K562 (cell line): ENCODE results near the gene AFDN. TPM values are rescaled to one million over a fixed set of nuclear protein-coding genes. Genes with fewer than 3 reads are reported as not detected.

Experiments used
- ATAC-seq: fragments of 200-7000 bp; cut with Tn5 transposase; 3 replicates; pipeline ENCODE4 v1.9.1; 2020; ENCODE audit warnings: moderate library complexity
- BruUV-seq: library from RNA; stranded (reverse); fragments of 400-500 nt; replicated peaks from 2 replicates; lab custom pipeline; 2021; lab: Mats Ljungman, UMichigan
- CTCF ChIA-PET: fragments of 300-600 bp; formaldehyde crosslinking; extraction: SDS; loops from one replicate; lab custom pipeline; 2021; ENCODE audit warnings: low intra/inter-chr PET ratio; lab: Yijun Ruan, JAX
- POLR2A ChIA-PET: fragments of 300-600, 350-650 bp; sonication (Branson Sonifier 250); formaldehyde crosslinking; extraction: SDS; loops from one replicate; lab custom pipeline; 2021; ENCODE audit warnings: antibody characterized with exemption, inconsistent platforms; lab: Yijun Ruan, JAX
- DNase-seq, 4 experiments: peaks; one replicate each; pipeline versions ENCODE4 v3.0.0 to v3.0.0-alpha.2; 2011 to 2018; ENCODE audit warnings: low spot score in 3 of 4, mixed read lengths in 3 of 4; ENCODE audit errors: extremely low read depth in 1 of 4
- FAIRE-seq: peaks from 2 replicates; lab custom pipeline; 2011; peaks lifted over from hg19 to GRCh38; lab: Jason Lieb, UNC
- H2AFZ ChIP-seq: 2 replicates; pipeline ENCODE4 v1.6.0; 2011; ENCODE audit warnings: low read depth, low read length, control low read depth, inconsistent platforms
- H3K27ac ChIP-seq: fragments of 200-600 bp; 3 replicates; pipeline ENCODE4 v1.8.0; 2011; ENCODE audit warnings: low read depth, mild to moderate bottlenecking, control low read depth, inconsistent platforms, low read length, moderate library complexity, mixed read lengths; ENCODE audit errors: extremely low read depth
- H3K27me3 ChIP-seq, 2 experiments: fragments of 300-600 bp in 1 of 2; 2 replicates in 1 of 2; 3 replicates in 1 of 2; pipeline versions ENCODE4 v1.6.0 to v1.8.0; 2011; ENCODE audit warnings: inconsistent platforms in 2 of 2, low read length in 2 of 2, mild to moderate bottlenecking in 1 of 2, mixed read lengths in 1 of 2, moderate library complexity in 1 of 2; ENCODE audit not compliant: control insufficient read depth in 2 of 2, insufficient read depth in 2 of 2
- H3K36me3 ChIP-seq: fragments of 300-600 bp; 3 replicates; pipeline ENCODE4 v1.8.0; 2011; ENCODE audit warnings: mild to moderate bottlenecking, low read length, inconsistent platforms; ENCODE audit not compliant: control insufficient read depth, insufficient read depth
- H3K4me1 ChIP-seq, 2 experiments: fragments of 200-600 bp in 1 of 2; replicated peaks in 1 of 2; 2 replicates in 1 of 2; 3 replicates in 1 of 2; pipeline versions ENCODE4 v1.5.1 to v1.8.0; 2011; ENCODE audit warnings: inconsistent platforms in 2 of 2, low read length in 2 of 2, mild to moderate bottlenecking in 1 of 2, mixed read lengths in 1 of 2, moderate library complexity in 1 of 2; ENCODE audit not compliant: control insufficient read depth in 2 of 2, insufficient read depth in 2 of 2
- H3K4me2 ChIP-seq: 2 replicates; pipeline ENCODE4 v1.6.1; 2011; ENCODE audit warnings: low read length, control low read depth, inconsistent platforms, mixed read lengths; ENCODE audit not compliant: insufficient read depth
- H3K4me3 ChIP-seq: fragments of 200-600 bp; sonication (generic), shearing (Covaris generic); 2 replicates; pipeline ENCODE4 v1.5.1; 2016; ENCODE audit warnings: control low read depth, inconsistent platforms
- H3K79me2 ChIP-seq: fragments of 200-600 bp; 3 replicates; pipeline ENCODE4 v1.8.0; 2011; ENCODE audit warnings: low read length, inconsistent platforms; ENCODE audit not compliant: control insufficient read depth, insufficient read depth
- H3K9ac ChIP-seq, 2 experiments: 2 replicates each; pipeline versions ENCODE4 v1.6.0 to v1.6.1; 2011; ENCODE audit warnings: low read depth in 2 of 2, low read length in 2 of 2, control low read depth in 1 of 2, inconsistent platforms in 1 of 2, mild to moderate bottlenecking in 1 of 2, mixed read lengths in 1 of 2; ENCODE audit not compliant: insufficient read depth in 1 of 2
- H3K9me1 ChIP-seq: one replicate; pipeline ENCODE4 v1.6.0; 2011; ENCODE audit warnings: inconsistent platforms, mild to moderate bottlenecking, low read length, moderate library complexity; ENCODE audit not compliant: control insufficient read depth, insufficient read depth
- H3K9me3 ChIP-seq: replicated peaks from 2 replicates; pipeline ENCODE4 v1.5.1; 2011; ENCODE audit warnings: low read depth, low read length, inconsistent platforms; ENCODE audit not compliant: control insufficient read depth, insufficient read depth
- H4K20me1 ChIP-seq: replicated peaks from 2 replicates; pipeline ENCODE4 v1.6.1; 2011; ENCODE audit warnings: low read length, inconsistent platforms, mixed read lengths; ENCODE audit not compliant: control insufficient read depth, insufficient read depth
- CBX8 ChIP-seq: fragments of 200-600 bp; sonication (generic); IDR thresholded peaks from 2 replicates; pipeline ENCODE4 v1.6.1; 2012; ENCODE audit warnings: borderline replicate concordance, mixed run types, low read depth, mild to moderate bottlenecking, moderate library complexity, mixed read lengths, low read length, control low read depth, inconsistent platforms; ENCODE audit not compliant: poor library complexity, severe bottlenecking; ENCODE audit errors: extremely low read depth
- EP400 ChIP-seq: fragments of 450-650 bp; IDR thresholded peaks from 2 replicates; pipeline ENCODE4 v1.6.1; 2017; ENCODE audit warnings: antibody characterized with exemption, mild to moderate bottlenecking, moderate library complexity
- FOXA1 ChIP-seq: fragments of 450-650 bp; IDR thresholded peaks from 2 replicates; pipeline ENCODE4 v1.6.1; 2016; ENCODE audit warnings: mild to moderate bottlenecking, borderline replicate concordance
- HDAC3 ChIP-seq: fragments of 450-650 bp; IDR thresholded peaks from 2 replicates; pipeline ENCODE4 v1.6.1; 2018; ENCODE audit warnings: borderline replicate concordance, mild to moderate bottlenecking, moderate library complexity; ENCODE audit not compliant: partially characterized antibody
- HNRNPLL ChIP-seq: fragments of 200-400 bp; formaldehyde crosslinking; IDR thresholded peaks from 2 replicates; pipeline ENCODE4 v1.6.1; 2017; ENCODE audit warnings: low read length, low read depth, mild to moderate bottlenecking; ENCODE audit not compliant: poor library complexity, severe bottlenecking
- HSF4 ChIP-seq: fragments of 250-450 bp; sonication (Bioruptor Pico); IDR thresholded peaks from 2 replicates; pipeline ENCODE4 v2.1.2; 2022; ENCODE audit warnings: mild to moderate bottlenecking, moderate library complexity, borderline replicate concordance
- MIER1 ChIP-seq: fragments of 450-650 bp; IDR thresholded peaks from 2 replicates; pipeline ENCODE4 v1.6.1; 2016; ENCODE audit warnings: antibody characterized with exemption, mild to moderate bottlenecking, low read depth
- RB1 ChIP-seq: fragments of 450-650 bp; IDR thresholded peaks from 2 replicates; pipeline ENCODE4 v1.6.1; 2017; ENCODE audit warnings: low read depth, mild to moderate bottlenecking
- RBM15 ChIP-seq: fragments of 200-400 bp; formaldehyde crosslinking; IDR thresholded peaks from 2 replicates; pipeline ENCODE4 v1.6.1; 2018; ENCODE audit warnings: mild to moderate bottlenecking, low read length, moderate library complexity; ENCODE audit not compliant: insufficient read depth
- SPI1 ChIP-seq: IDR thresholded peaks from 2 replicates; pipeline ENCODE4 v1.6.1; 2011; ENCODE audit warnings: low read depth, low read length, control low read depth, borderline replicate concordance
- SRF ChIP-seq, 2 experiments: fragments of 250-450, 450-650 bp in 1 of 2; sonication (Bioruptor Pico) in 1 of 2; sonication (generic) in 1 of 2; formaldehyde crosslinking; IDR thresholded peaks; 2 replicates each; pipeline versions ENCODE4 v1.5.0 to v1.5.1; 2020 to 2022; ENCODE audit warnings: mild to moderate bottlenecking in 1 of 2, missing genetic modification reagents in 1 of 2
- STAG1 ChIP-seq: sonication (generic); formaldehyde crosslinking; IDR thresholded peaks from 2 replicates; pipeline ENCODE4 v1.5.0; 2020; ENCODE audit warnings: missing genetic modification reagents, borderline replicate concordance
- TSC22D4 ChIP-seq: fragments of 450-650 bp; IDR thresholded peaks from 2 replicates; pipeline ENCODE4 v1.6.1; 2016; ENCODE audit warnings: missing genetic modification characterization, missing biosample characterization, control low read depth
- YBX1 ChIP-seq: fragments of 450-650 bp; IDR thresholded peaks from 2 replicates; pipeline ENCODE4 v1.7.1; 2016; ENCODE audit warnings: mild to moderate bottlenecking
- ZC3H8 ChIP-seq: fragments of 450-650 bp; IDR thresholded peaks from 2 replicates; pipeline ENCODE4 v1.6.1; 2017
- WGBS: fragments of 100-300 bp; shearing (Covaris generic); methylation state at CpG from one replicate; pipeline ENCODE4 v1.1.6; 2016; ENCODE audit warnings: low coverage, mixed read lengths; ENCODE audit not compliant: insufficient coverage; ENCODE audit errors: missing lambda C conversion rate; 5-methylcytosine and 5-hydroxymethylcytosine counted together
- in situ Hi-C: fragments of 300-500 bp; cut with MboI; formaldehyde crosslinking; loops from 4 replicates; pipeline ENCODE4 v1.15.0; 2018; ENCODE audit warnings: inconsistent platforms, mixed read lengths
- intact Hi-C: fragments of 100-400 bp; cut with micrococcal nuclease; formaldehyde crosslinking; loops from 2 replicates; pipeline ENCODE4 v1.14.2; 2022
- polyA plus RNA-seq, 8 experiments: library from polyadenylated mRNA; depleted of rRNA in 4 of 8; stranded (reverse) in 5 of 8; unstranded in 3 of 8; fragments of >200 nt; fragmentation: Nextera tagmentation in 2 of 8; fragmentation: Illumina TruSeq in 1 of 8; extraction: Ambion mirVana in 2 of 8; extraction: Trizol in 1 of 8; gene quantifications; 2 replicates each; pipeline versions ENCODE4 v1.2.1 to v1.2.3, GENCODE V29; 2011 to 2014; ENCODE audit warnings: inconsistent platforms in 1 of 8, missing spikeins in 1 of 8
- total RNA-seq, 7 experiments: library from RNA; depleted of rRNA in 6 of 7; stranded (reverse); fragments of >200 nt in 6 of 7; fragmentation: Illumina TruSeq in 2 of 7; extraction: Trizol in 2 of 7; gene quantifications; 2 replicates each; pipeline versions ENCODE4 v1.2.1 to v1.2.3, GENCODE V29; 2011 to 2021; ENCODE audit warnings: low replicate concordance in 1 of 7
- TF ChIP-seq, protein P1 (sequence below): fragments of 250-450 bp; sonication (Bioruptor Pico); IDR thresholded peaks from 2 replicates; pipeline ENCODE4 v1.4.0; 2020; ENCODE audit warnings: borderline replicate concordance
- TF ChIP-seq, protein P2 (sequence below): fragments of 450-650 bp; formaldehyde crosslinking; IDR thresholded peaks from 2 replicates; pipeline ENCODE4 v1.4.0; 2022; ENCODE audit warnings: mild to moderate bottlenecking, moderate library complexity
- TF ChIP-seq, protein P3 (sequence below): sonication (generic); formaldehyde crosslinking; IDR thresholded peaks from 2 replicates; pipeline ENCODE4 v1.9.0; 2022; ENCODE audit warnings: mild to moderate bottlenecking, missing genetic modification reagents

AFDN gene
- total and polyA plus RNA-seq, 9 of the 15 experiments (the other 6 are each of a cell fraction or from before 2014, with no cell fraction given), result 7.2 to 129 (median 105) TPM

DNA sequence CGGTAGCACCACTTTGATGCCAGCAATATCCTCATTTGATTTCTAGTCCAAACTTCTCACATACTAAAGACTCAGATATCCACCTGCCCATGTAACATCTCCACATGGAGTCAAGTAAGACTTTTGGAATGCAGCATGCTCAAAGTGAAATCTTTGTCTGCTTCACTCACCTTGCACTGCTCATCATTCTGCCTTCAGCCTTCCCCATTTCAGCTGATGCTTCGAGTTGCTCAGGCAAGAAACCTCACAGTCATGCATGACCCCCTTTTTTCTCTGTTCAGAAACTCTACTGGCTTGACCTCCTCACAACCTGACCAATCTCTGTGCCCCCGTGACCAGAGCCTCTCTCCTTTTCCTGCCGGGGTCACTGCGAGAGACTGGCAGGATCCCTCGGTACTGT is 129.8 kb downstream of the AFDN start (continued):
- TF ChIP-seq, protein P1, sequence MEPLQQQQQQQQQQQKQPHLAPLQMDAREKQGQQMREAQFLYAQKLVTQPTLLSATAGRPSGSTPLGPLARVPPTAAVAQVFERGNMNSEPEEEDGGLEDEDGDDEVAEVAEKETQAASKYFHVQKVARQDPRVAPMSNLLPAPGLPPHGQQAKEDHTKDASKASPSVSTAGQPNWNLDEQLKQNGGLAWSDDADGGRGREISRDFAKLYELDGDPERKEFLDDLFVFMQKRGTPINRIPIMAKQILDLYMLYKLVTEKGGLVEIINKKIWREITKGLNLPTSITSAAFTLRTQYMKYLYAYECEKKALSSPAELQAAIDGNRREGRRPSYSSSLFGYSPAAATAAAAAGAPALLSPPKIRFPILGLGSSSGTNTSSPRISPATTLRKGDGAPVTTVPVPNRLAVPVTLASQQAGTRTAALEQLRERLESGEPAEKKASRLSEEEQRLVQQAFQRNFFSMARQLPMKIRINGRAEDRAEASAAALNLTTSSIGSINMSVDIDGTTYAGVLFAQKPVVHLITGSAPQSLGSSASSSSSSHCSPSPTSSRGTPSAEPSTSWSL (CRISPR knock-in tag), result no peak
- no peak for TF ChIP-seq RB1

DNA sequence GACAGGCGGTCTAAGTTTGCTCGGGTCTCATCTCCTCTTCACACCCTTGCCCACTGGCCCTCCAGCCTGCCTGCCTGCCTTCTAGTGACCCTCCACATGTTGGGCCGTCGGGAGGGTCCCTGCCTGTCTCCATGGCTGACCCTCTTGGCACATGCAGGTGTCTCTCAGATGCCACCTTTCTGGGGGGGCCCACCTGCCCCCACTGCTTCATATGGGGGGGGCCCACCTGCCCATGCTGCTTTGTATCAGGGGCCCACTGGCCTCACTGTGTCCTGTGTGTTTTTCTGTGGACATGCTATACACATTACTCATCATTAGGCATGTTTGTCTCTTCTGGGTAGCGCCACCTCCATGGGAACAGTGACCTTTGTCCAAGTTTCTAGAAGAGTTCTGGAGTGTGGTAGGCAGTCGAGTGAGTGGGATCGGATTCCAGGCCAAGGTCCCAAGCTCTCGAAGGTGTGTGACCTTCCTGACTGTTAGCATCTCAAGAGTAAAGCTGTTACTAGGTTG is 130.3 kb downstream of the AFDN start:
- H3K9me3 ChIP-seq, result no peaks in the 10 kb centered on the region
- no peaks in the 10 kb centered on the region for H3K9me1 ChIP-seq
- no TSS peak for BruUV-seq
- H3K9ac ChIP-seq, result no peak overlapping the region
- ATAC-seq, result no peak
- no peak overlapping the region for H3K27ac ChIP-seq
- in situ Hi-C loops, result no loop called here
- peaks cover 51% of the 10 kb centered on the region for H3K36me3 ChIP-seq
- WGBS, result 92% methylated on average over 8 of the region's 8 CpGs
- CTCF ChIA-PET, result no interaction called here
- no peak overlapping the region for H3K4me2 ChIP-seq
- no peaks in the 10 kb centered on the region for H3K79me2 ChIP-seq
- H3K4me1 ChIP-seq, result no peaks in the 10 kb centered on the region
- TF ChIP-seq FOXA1 (no peak), SRF (CRISPR knock-in tag; IDR thresholded peaks at IDR 0.05) (no peak), STAG1 (no peak), CBX8 (no peak), MIER1 (no peak), YBX1 (no peak), RBM15 (no peak), HSF4 (CRISPR knock-in tag) (no peak), TSC22D4 (tag) (no peak), HNRNPLL (no peak), EP400 (no peak), HDAC3 (no peak), ZC3H8 (no peak), SPI1 (no peak)
- TF ChIP-seq, protein P2, sequence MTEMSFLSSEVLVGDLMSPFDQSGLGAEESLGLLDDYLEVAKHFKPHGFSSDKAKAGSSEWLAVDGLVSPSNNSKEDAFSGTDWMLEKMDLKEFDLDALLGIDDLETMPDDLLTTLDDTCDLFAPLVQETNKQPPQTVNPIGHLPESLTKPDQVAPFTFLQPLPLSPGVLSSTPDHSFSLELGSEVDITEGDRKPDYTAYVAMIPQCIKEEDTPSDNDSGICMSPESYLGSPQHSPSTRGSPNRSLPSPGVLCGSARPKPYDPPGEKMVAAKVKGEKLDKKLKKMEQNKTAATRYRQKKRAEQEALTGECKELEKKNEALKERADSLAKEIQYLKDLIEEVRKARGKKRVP (CRISPR knock-in tag), result no peak
- TF ChIP-seq, protein P3, sequence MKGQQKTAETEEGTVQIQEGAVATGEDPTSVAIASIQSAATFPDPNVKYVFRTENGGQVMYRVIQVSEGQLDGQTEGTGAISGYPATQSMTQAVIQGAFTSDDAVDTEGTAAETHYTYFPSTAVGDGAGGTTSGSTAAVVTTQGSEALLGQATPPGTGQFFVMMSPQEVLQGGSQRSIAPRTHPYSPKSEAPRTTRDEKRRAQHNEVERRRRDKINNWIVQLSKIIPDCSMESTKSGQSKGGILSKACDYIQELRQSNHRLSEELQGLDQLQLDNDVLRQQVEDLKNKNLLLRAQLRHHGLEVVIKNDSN (CRISPR knock-in tag), result no peak
- 0 out of 2 replicates have a peak, but pooled peaks cover 5% of the 10 kb centered on the region for H4K20me1 ChIP-seq
- H3K4me3 ChIP-seq, result no peak overlapping the region
- H2AFZ ChIP-seq, result no peak overlapping the region
- H3K27me3 ChIP-seq, result no peaks in the 10 kb centered on the region
- no peak for DNase-seq
- no peak for FAIRE-seq
- POLR2A ChIA-PET, result no interaction called here
- intact Hi-C loops, result no loop called here
